Esophagus squamous epithelium (tissue), 5 donors: Measurements from ENCODE around the gene CCDC83. TPM values are rescaled to one million over a fixed set of nuclear protein-coding genes. Genes with fewer than 3 reads are reported as not detected.

Experiments used
- DNase-seq: peaks from one replicate; lab custom pipeline; 2025; lab: John Stamatoyannopoulos, UW
- H3K27ac ChIP-seq, 4 donors: fragments of 200-600 bp; sonication (generic); one replicate each; pipeline ENCODE4 v1.5.1; 2016 to 2019; ENCODE audit warnings: mild to moderate bottlenecking in 1 of 4
- H3K27me3 ChIP-seq, 4 donors: fragments of 200-600 bp; sonication (generic); 1 replicate in 3 of 4; 2 replicates in 1 of 4; pipeline versions ENCODE4 v1.5.1 to v1.6.0; 2017 to 2021; ENCODE audit warnings: antibody characterized with exemption in 1 of 4
- H3K36me3 ChIP-seq, 3 donors: fragments of 200-600 bp; sonication (generic); one replicate each; pipeline ENCODE4 v1.5.1; 2016 to 2019
- H3K4me1 ChIP-seq, 3 donors: fragments of 200-600 bp; sonication (generic); one replicate each; pipeline ENCODE4 v1.5.1; 2017 to 2019
- H3K4me3 ChIP-seq, 4 donors: fragments of 200-600 bp; sonication (generic); 1 replicate in 3 of 4; 2 replicates in 1 of 4; pipeline ENCODE4 v1.5.1; 2016 to 2019; ENCODE audit warnings: mild to moderate bottlenecking in 2 of 4, moderate library complexity in 1 of 4
- H3K9me3 ChIP-seq, 3 donors: fragments of 200-600 bp; sonication (generic); one replicate each; pipeline ENCODE4 v1.5.1; 2016 to 2019
- POLR2A ChIP-seq, 4 donors: fragments of 450-650 bp; IDR thresholded peaks; one replicate each; pipeline ENCODE4 v1.6.1; 2017; ENCODE audit warnings: antibody characterized with exemption in 4 of 4, mild to moderate bottlenecking in 4 of 4, moderate library complexity in 3 of 4
- WGBS, 2 donors: methylation state at CpG; one replicate each; pipeline ENCODE4 v1.1.5; 2018; 5-methylcytosine and 5-hydroxymethylcytosine counted together
- intact Hi-C: fragments of 100-400 bp; cut with DNase I; formaldehyde crosslinking; loops from one replicate; pipeline ENCODE4 v1.15.0; 2022
- total RNA-seq, 4 donors: library from RNA; depleted of rRNA; stranded (reverse); fragments of >200 nt; gene quantifications; one replicate each; pipeline ENCODE4 v1.1.0, GENCODE V29; 2016
- TF ChIP-seq, protein P1 (sequence below), 6 experiments: fragments of 450-650 bp in 4 of 6; fragments of 200-600 bp in 2 of 6; sonication (generic) in 2 of 6; IDR thresholded peaks; one replicate each; pipeline ENCODE4 v1.5.1; 2016 to 2019; ENCODE audit warnings: antibody characterized with exemption in 6 of 6, mild to moderate bottlenecking in 4 of 6, moderate library complexity in 4 of 6
- donor health status: DM: yes; HTN: yes; CAD: no.

CCDC83 gene
- total RNA-seq, 4 donors from 2014 or later, result not detected

DNA sequence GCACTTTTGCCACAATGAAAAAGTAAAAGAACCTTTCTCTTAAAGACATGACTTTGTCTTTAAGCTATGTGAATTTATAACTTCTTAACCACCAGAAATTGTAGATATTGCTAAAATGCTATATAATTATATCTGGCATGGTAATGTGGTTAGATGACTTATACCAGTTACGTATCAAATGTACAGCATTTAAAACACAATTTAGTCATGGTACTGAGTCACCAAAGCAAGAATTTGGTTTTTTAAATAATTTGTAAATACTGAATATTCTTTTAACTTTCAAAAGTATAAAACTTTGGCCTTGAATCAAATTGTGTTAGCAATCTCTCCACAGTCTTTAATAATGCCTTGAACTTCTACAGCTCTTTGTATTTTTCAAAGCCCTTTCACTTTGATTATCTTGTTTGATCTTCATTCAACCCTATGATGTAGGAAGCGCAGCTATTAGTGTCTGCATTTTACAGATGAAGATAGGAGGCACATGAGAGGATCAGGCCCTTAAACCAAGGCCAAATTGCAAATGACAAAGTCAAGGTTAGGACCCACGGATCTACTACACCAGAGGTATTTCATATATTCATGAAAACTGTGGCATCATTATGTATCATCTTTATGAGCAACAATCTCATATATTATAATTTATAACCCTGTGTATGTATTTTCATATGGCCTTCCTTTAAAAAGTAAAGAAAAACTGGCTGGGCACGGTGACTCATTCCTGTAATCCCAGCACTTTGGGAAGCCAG is 39.8 kb upstream of the CCDC83 start:
- intact Hi-C loops, result no loop called here
- TF ChIP-seq, protein P1, sequence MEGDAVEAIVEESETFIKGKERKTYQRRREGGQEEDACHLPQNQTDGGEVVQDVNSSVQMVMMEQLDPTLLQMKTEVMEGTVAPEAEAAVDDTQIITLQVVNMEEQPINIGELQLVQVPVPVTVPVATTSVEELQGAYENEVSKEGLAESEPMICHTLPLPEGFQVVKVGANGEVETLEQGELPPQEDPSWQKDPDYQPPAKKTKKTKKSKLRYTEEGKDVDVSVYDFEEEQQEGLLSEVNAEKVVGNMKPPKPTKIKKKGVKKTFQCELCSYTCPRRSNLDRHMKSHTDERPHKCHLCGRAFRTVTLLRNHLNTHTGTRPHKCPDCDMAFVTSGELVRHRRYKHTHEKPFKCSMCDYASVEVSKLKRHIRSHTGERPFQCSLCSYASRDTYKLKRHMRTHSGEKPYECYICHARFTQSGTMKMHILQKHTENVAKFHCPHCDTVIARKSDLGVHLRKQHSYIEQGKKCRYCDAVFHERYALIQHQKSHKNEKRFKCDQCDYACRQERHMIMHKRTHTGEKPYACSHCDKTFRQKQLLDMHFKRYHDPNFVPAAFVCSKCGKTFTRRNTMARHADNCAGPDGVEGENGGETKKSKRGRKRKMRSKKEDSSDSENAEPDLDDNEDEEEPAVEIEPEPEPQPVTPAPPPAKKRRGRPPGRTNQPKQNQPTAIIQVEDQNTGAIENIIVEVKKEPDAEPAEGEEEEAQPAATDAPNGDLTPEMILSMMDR (IDR thresholded peaks at IDR 0.05), result no peak
- TF ChIP-seq POLR2A (IDR thresholded peaks at IDR 0.05), result no peak
- Histone ChIP-seq H3K4me1 (peaks cover 0 to 14% (median 4%) of the 10 kb centered on the region in 3 donors), H3K9me3 (no peaks in the 10 kb centered on the region), H3K27me3 (peaks cover 0 to 2% (median 0%) of the 10 kb centered on the region in 4 donors), H3K36me3 (no peaks in the 10 kb centered on the region), H3K4me3 (no peak overlapping the region), H3K27ac (no peak overlapping the region)
- DNase-seq, result no peak
- 56 to 58% methylated on average over 3 to 4 of the region's 4 CpGs for WGBS, 2 donors

DNA sequence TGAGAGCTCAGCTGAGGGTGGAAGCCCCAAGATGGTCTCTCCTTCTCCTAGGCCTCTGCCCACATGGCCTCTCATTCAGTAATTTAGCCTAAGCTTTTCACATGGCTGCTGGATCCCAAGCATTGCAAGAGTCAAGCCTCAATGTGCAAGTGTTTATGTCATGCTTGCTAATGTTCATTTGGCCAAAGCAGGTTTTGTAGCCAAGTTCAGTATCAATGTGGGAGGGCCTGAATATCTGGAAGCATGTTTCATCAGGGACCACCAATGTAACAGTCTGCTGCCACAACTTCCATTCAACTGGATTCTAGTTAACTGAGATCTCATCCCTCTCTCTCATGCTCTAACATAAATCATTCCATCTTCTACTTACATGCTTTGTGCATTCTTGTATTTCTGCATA is 35.7 kb upstream of the CCDC83 start:
- no peaks in the 10 kb centered on the region for H3K27me3 ChIP-seq
- H3K27ac ChIP-seq, result no peak overlapping the region
- H3K36me3 ChIP-seq, result no peaks in the 10 kb centered on the region
- no peaks in the 10 kb centered on the region for H3K9me3 ChIP-seq
- intact Hi-C loops, result no loop called here
- TF ChIP-seq, protein P1 (IDR thresholded peaks at IDR 0.05), result no peak
- TF ChIP-seq POLR2A (IDR thresholded peaks at IDR 0.05), result no peak
- no peak overlapping the region for H3K4me3 ChIP-seq
- no peaks in the 10 kb centered on the region for H3K4me1 ChIP-seq
- no peak for DNase-seq

DNA sequence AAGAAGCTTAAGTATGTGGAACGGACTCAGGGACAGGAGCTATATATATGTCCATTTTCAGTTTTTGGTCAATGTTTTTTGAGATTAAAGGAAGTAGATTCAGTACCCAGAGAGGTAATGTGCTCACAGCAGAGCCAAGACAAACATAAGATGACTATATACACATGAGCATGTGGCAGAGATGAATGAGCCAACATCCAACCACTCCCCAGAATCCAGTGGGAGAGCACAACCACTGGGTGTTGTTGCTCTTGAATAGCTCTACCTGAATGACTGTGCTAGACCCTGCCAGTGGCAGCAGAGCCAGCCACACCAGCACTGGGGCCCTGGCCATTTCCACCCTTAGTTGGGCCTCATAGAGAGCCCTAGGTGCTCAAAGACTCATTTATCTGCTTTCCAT is 33.5 kb upstream of the CCDC83 start:
- H3K4me1 ChIP-seq, result peaks cover 0 to 9% (median 4%) of the 10 kb centered on the region in 3 donors
- DNase-seq, result no peak
- no peak overlapping the region for H3K27ac ChIP-seq
- no peaks in the 10 kb centered on the region for H3K36me3 ChIP-seq
- no peaks in the 10 kb centered on the region for H3K27me3 ChIP-seq
- no peak for TF ChIP-seq POLR2A (IDR thresholded peaks at IDR 0.05)
- TF ChIP-seq, protein P1 (IDR thresholded peaks at IDR 0.05), result no peak
- intact Hi-C loops, result no loop called here
- H3K4me3 ChIP-seq, result no peak overlapping the region
- H3K9me3 ChIP-seq, result no peaks in the 10 kb centered on the region
- WGBS, 2 donors, result 73 to 78% methylated on average over 1 of the region's 1 CpG

DNA sequence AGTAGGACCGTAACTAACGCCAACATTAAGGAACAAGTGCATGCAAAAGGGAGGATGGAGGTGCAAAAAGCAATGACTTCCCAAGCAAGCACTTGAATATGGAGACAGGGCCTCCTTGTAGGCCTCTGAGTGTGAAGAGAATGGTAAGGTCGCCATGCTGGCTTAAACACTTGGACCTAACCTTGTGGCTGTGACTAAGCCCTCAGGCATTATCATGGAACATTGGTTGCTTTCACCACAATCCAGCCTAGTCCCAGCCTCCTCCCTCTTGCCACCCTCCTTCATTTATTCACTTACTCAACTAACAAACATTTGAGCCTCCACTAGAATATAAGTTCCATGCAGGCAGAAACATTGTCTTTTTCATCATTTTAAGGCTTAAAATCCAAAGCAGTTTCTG is 32.4 kb upstream of the CCDC83 start:
- H3K4me1 ChIP-seq, result peaks cover 5 to 18% (median 12%) of the 10 kb centered on the region in 3 donors
- DNase-seq, result no peak
- no peak for TF ChIP-seq POLR2A (IDR thresholded peaks at IDR 0.05)
- TF ChIP-seq, protein P1 (IDR thresholded peaks at IDR 0.05), result no peak
- H3K9me3 ChIP-seq, result no peaks in the 10 kb centered on the region
- H3K4me3 ChIP-seq, result no peak overlapping the region
- no peaks in the 10 kb centered on the region for H3K27me3 ChIP-seq
- H3K36me3 ChIP-seq, result no peaks in the 10 kb centered on the region
- WGBS, 2 donors, result 96 to 98% methylated on average over 3 of the region's 3 CpGs
- no peak overlapping the region for H3K27ac ChIP-seq
- intact Hi-C loops, result no loop called here

DNA sequence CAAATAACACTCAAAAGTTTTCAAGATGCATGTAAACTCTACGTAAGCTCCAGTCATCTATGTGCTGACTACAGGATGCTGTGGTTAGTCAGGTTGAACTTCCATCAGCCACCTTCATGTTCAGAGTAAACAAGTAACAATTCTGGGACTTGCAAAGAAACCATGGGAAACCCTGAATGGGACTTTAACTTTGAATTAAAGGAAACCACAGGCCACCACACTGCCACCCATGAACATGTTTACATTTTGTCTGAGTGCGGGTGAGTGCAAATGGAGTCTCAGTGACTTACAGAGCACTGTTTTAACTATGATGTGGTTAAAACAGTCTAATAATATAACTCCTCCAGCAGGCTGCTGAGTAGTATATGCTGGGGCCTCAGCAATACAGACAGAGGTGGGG is 31.4 kb upstream of the CCDC83 start:
- Histone ChIP-seq H3K4me1 (peaks cover 9 to 28% (median 16%) of the 10 kb centered on the region in 3 donors), H3K27ac (no peak overlapping the region), H3K36me3 (no peaks in the 10 kb centered on the region), H3K4me3 (no peak overlapping the region), H3K9me3 (no peaks in the 10 kb centered on the region), H3K27me3 (no peaks in the 10 kb centered on the region)
- TF ChIP-seq, protein P1 (IDR thresholded peaks at IDR 0.05), result no peak
- no peak for TF ChIP-seq POLR2A (IDR thresholded peaks at IDR 0.05)
- no peak for DNase-seq
- intact Hi-C loops, result no loop called here
- 56 to 67% methylated on average over 2 of the region's 2 CpGs for WGBS, 2 donors
